ENCODE results near the gene USO1.

GRCh38 chr4:75769036-75769435, 44.7 kb downstream of the USO1 start:
- TF ChIP-seq CTCF (IDR thresholded peaks at IDR 0.05), result no peak
- TF ChIP-seq POLR2A (IDR thresholded peaks at IDR 0.05), result no peak

Data from testis (tissue), 2 donors.